ENCODE data around the gene SRD5A1. TPM values are rescaled to one million over a fixed set of nuclear protein-coding genes. Genes with fewer than 3 reads are reported as not detected.

The SRD5A1 gene
- total and polyA plus RNA-seq, 2 experiments from 2014 or later = 18.2 to 87.3 TPM

DNA sequence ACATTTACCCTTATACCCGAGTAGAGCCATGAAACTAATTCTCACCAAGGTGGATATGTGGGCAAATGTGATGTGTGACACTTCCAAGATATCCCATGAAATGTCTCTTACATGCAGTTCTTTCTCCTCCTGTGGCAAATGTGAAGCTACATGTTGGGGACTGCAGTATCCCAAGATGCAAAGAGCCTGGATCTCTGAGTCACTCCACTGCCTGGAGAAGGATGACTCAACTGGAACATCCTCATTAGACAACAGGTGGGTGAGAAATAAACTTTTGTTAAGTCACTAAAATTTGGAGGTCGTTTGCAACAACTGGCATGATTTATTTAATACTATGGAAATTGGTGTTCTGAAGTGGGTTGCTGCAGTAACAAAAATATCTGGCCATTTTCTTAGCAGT is 43.5 kb downstream of the SRD5A1 start:
- ATAC-seq = no peak
- Histone ChIP-seq H3K4me1 (ENCODE audit: insufficient read depth) (no peaks in the 10 kb centered on the region), H3K9me2 (ENCODE audit: insufficient read depth) (peaks cover 16% of the 10 kb centered on the region), H3K4me2 (no peak overlapping the region), H3F3A (replicated peaks; ENCODE audit: low read depth) (no peaks in the 10 kb centered on the region), H4K20me1 (replicated peaks; ENCODE audit: insufficient read depth) (no peaks in the 10 kb centered on the region; the same call in 1 of the 2 replicates), H3K4me3 (no peak overlapping the region), H3K27ac (ENCODE audit: low read depth) (no peak overlapping the region), H3K27me3 (ENCODE audit: insufficient read depth) (no peaks in the 10 kb centered on the region), H2AFZ (no peak overlapping the region), H3K79me2 (replicated peaks; ENCODE audit: insufficient read depth) (no peaks in the 10 kb centered on the region), H3K36me3 (ENCODE audit: insufficient read depth) (no peaks in the 10 kb centered on the region)
- Mint-ChIP-seq H3K36me3 (ENCODE audit: low read depth) (peaks cover 37% of the 10 kb centered on the region), H3K4me3 (no peak overlapping the region), H3K27me3 (ENCODE audit: insufficient read depth, low read depth, poor library complexity) (no peaks in the 10 kb centered on the region), H3K4me1 (no peaks in the 10 kb centered on the region), H3K9me3 (peaks cover 29% of the 10 kb centered on the region), H3K27ac (no peak overlapping the region)
- TF ChIP-seq, protein P1, sequence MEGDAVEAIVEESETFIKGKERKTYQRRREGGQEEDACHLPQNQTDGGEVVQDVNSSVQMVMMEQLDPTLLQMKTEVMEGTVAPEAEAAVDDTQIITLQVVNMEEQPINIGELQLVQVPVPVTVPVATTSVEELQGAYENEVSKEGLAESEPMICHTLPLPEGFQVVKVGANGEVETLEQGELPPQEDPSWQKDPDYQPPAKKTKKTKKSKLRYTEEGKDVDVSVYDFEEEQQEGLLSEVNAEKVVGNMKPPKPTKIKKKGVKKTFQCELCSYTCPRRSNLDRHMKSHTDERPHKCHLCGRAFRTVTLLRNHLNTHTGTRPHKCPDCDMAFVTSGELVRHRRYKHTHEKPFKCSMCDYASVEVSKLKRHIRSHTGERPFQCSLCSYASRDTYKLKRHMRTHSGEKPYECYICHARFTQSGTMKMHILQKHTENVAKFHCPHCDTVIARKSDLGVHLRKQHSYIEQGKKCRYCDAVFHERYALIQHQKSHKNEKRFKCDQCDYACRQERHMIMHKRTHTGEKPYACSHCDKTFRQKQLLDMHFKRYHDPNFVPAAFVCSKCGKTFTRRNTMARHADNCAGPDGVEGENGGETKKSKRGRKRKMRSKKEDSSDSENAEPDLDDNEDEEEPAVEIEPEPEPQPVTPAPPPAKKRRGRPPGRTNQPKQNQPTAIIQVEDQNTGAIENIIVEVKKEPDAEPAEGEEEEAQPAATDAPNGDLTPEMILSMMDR (conservative IDR thresholded peaks at IDR 0.05; ENCODE audit: low read depth in 2 of 2) = no peak
- TF ChIP-seq STAT1 (IDR thresholded peaks at IDR 0.05; ENCODE audit: unreplicated experiment) (no peak), EZH2phosphoT487 (IDR thresholded peaks at IDR 0.05; ENCODE audit: unreplicated experiment) (no peak), ZNF331 (CRISPR knock-in tag; IDR thresholded peaks at IDR 0.05; ENCODE audit: low read depth) (no peak), EZH2 (IDR thresholded peaks at IDR 0.05; ENCODE audit: low read depth, unreplicated experiment) (no peak), JUNB (IDR thresholded peaks at IDR 0.05; ENCODE audit: unreplicated experiment) (no peak), POLR2AphosphoS5 (IDR thresholded peaks at IDR 0.05; ENCODE audit: low read depth) (no peak), NANOG (IDR thresholded peaks at IDR 0.05; ENCODE audit: borderline replicate concordance) (no peak), CREB1 (CRISPR knock-in tag; IDR thresholded peaks at IDR 0.05; ENCODE audit: low read depth) (no peak), ETS1 (IDR thresholded peaks at IDR 0.05) (no peak), ZNF462 (CRISPR knock-in tag; IDR thresholded peaks at IDR 0.05) (no peak), ZNF114 (CRISPR knock-in tag; IDR thresholded peaks at IDR 0.05) (no peak)
- TF ChIP-seq, protein P2, sequence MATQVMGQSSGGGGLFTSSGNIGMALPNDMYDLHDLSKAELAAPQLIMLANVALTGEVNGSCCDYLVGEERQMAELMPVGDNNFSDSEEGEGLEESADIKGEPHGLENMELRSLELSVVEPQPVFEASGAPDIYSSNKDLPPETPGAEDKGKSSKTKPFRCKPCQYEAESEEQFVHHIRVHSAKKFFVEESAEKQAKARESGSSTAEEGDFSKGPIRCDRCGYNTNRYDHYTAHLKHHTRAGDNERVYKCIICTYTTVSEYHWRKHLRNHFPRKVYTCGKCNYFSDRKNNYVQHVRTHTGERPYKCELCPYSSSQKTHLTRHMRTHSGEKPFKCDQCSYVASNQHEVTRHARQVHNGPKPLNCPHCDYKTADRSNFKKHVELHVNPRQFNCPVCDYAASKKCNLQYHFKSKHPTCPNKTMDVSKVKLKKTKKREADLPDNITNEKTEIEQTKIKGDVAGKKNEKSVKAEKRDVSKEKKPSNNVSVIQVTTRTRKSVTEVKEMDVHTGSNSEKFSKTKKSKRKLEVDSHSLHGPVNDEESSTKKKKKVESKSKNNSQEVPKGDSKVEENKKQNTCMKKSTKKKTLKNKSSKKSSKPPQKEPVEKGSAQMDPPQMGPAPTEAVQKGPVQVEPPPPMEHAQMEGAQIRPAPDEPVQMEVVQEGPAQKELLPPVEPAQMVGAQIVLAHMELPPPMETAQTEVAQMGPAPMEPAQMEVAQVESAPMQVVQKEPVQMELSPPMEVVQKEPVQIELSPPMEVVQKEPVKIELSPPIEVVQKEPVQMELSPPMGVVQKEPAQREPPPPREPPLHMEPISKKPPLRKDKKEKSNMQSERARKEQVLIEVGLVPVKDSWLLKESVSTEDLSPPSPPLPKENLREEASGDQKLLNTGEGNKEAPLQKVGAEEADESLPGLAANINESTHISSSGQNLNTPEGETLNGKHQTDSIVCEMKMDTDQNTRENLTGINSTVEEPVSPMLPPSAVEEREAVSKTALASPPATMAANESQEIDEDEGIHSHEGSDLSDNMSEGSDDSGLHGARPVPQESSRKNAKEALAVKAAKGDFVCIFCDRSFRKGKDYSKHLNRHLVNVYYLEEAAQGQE (IDR thresholded peaks at IDR 0.05; ENCODE audit: unreplicated experiment) = no peak
- DNase-seq (ENCODE audit: low spot score) = no peak
